HCT116 (cell line): Measurements from ENCODE around the gene LRRC51. TPM values are rescaled to one million over a fixed set of nuclear protein-coding genes. Genes with fewer than 3 reads are reported as not detected.

Source experiments
- ATAC-seq: fragments of 200-7000 bp; cut with Tn5 transposase; 2 replicates; pipeline ENCODE4 v1.9.1; 2020; ENCODE audit warnings: mild to moderate bottlenecking, moderate library complexity
- BruUV-seq: library from RNA; stranded (reverse); fragments of 400-500 nt; replicated peaks from 2 replicates; lab custom pipeline; 2021; lab: Mats Ljungman, UMichigan
- CTCF ChIA-PET: fragments of 300-600 bp; sonication (Branson Sonifier 250); formaldehyde crosslinking; loops from one replicate; lab custom pipeline; 2021; ENCODE audit warnings: antibody characterized with exemption; lab: Charles Lee
- POLR2A ChIA-PET: fragments of 300-600, 350-600 bp; sonication (Branson Sonifier 250); formaldehyde crosslinking; loops from one replicate; lab custom pipeline; 2021; ENCODE audit warnings: antibody characterized with exemption; lab: Charles Lee
- RAD21 ChIA-PET, 2 experiments: fragments of 300-600 bp; sonication (Branson Sonifier 250); formaldehyde crosslinking; loops; one replicate each; lab custom pipeline; 2023; ENCODE audit warnings: low total read pairs in 2 of 2; ENCODE audit not compliant: uncharacterized antibody in 2 of 2, unreplicated experiment in 2 of 2, low non-redundant PET in 1 of 2; lab: Charles Lee
- DNase-seq: peaks from one replicate; pipeline ENCODE4 v3.0.0-alpha.2; 2010; ENCODE audit warnings: low read depth, low spot score
- H2AFZ ChIP-seq: fragments of 200-600 bp; shearing (Covaris generic), sonication (generic); 2 replicates; pipeline ENCODE4 v1.6.1; 2017; ENCODE audit warnings: low read depth, mixed run types, mixed read lengths, antibody characterized with exemption, low read length; ENCODE audit not compliant: poor library complexity, severe bottlenecking
- H3K27ac ChIP-seq: 2 replicates; pipeline ENCODE4 v1.5.1; 2012; ENCODE audit warnings: low read depth, low read length
- H3K27me3 ChIP-seq: fragments of 200-600 bp; sonication (generic); 2 replicates; pipeline ENCODE4 v1.6.1; 2016; ENCODE audit warnings: mixed run types, low read length, mixed read lengths; ENCODE audit not compliant: insufficient read depth
- H3K36me3 ChIP-seq, 2 experiments: fragments of 200-500 bp in 1 of 2; fragments of 200-600 bp in 1 of 2; sonication (Bioruptor generic) in 1 of 2; sonication (generic) in 1 of 2; 2 replicates each; pipeline versions ENCODE4 v1.5.1 to v1.6.1; 2014 to 2016; ENCODE audit warnings: low read length in 2 of 2, inconsistent platforms in 1 of 2, mixed read lengths in 1 of 2, mixed run types in 1 of 2; ENCODE audit not compliant: insufficient read depth in 2 of 2, control insufficient read depth in 1 of 2
- H3K4me1 ChIP-seq, 2 experiments: fragments of 200-600 bp in 1 of 2; sonication (generic) in 1 of 2; 2 replicates each; pipeline versions ENCODE4 v1.5.1 to v1.6.1; 2012 to 2017; ENCODE audit warnings: low read length in 2 of 2, inconsistent platforms in 1 of 2, mild to moderate bottlenecking in 1 of 2, mixed read lengths in 1 of 2, mixed run types in 1 of 2, moderate library complexity in 1 of 2; ENCODE audit not compliant: insufficient read depth in 2 of 2, control insufficient read depth in 1 of 2
- H3K4me2 ChIP-seq: fragments of 200-600 bp; sonication (generic); 2 replicates; pipeline ENCODE4 v1.6.1; 2017; ENCODE audit warnings: mixed run types, low read length, mixed read lengths
- H3K4me3 ChIP-seq, 2 experiments: fragments of 200-600 bp in 1 of 2; sonication (generic) in 1 of 2; replicated peaks in 1 of 2; 2 replicates each; pipeline ENCODE4 v1.5.1; 2011 to 2016; ENCODE audit warnings: low read length in 2 of 2, control low read depth in 1 of 2, low read depth in 1 of 2, mild to moderate bottlenecking in 1 of 2, mixed read lengths in 1 of 2, mixed run types in 1 of 2
- H3K79me2 ChIP-seq: fragments of 200-600 bp; sonication (generic); 2 replicates; pipeline ENCODE4 v1.6.1; 2017; ENCODE audit warnings: mild to moderate bottlenecking, mixed run types, low read length, moderate library complexity, mixed read lengths; ENCODE audit not compliant: insufficient read depth
- H3K9ac ChIP-seq: fragments of 200-600 bp; sonication (generic); 2 replicates; pipeline ENCODE4 v1.6.1; 2016; ENCODE audit warnings: low read length, mixed read lengths
- H3K9me2 ChIP-seq: fragments of 200-600 bp; sonication (generic), shearing (Covaris generic); 2 replicates; pipeline ENCODE4 v1.6.1; 2017; ENCODE audit warnings: mixed run types, mild to moderate bottlenecking, moderate library complexity; ENCODE audit not compliant: insufficient read depth
- H3K9me3 ChIP-seq, 2 experiments: fragments of 200-500 bp in 1 of 2; fragments of 200-600 bp in 1 of 2; sonication (Bioruptor generic) in 1 of 2; sonication (generic) in 1 of 2; 2 replicates each; pipeline ENCODE4 v1.6.1; 2014 to 2017; ENCODE audit warnings: low read length in 2 of 2, mixed read lengths in 2 of 2, inconsistent platforms in 1 of 2, low read depth in 1 of 2, mild to moderate bottlenecking in 1 of 2, mixed run types in 1 of 2, moderate library complexity in 1 of 2; ENCODE audit not compliant: control insufficient read depth in 1 of 2, insufficient read depth in 1 of 2
- H4K20me1 ChIP-seq: fragments of 200-600 bp; sonication (generic), shearing (Covaris generic); 2 replicates; pipeline ENCODE4 v1.6.1; 2017; ENCODE audit warnings: mixed run types, mild to moderate bottlenecking, moderate library complexity; ENCODE audit not compliant: insufficient read depth
- ATF3 ChIP-seq: IDR thresholded peaks from 2 replicates; pipeline ENCODE4 v1.6.1; 2012
- CBX3 ChIP-seq: IDR thresholded peaks from 2 replicates; pipeline ENCODE4 v1.6.1; 2012; ENCODE audit warnings: low read depth
- CEBPB ChIP-seq: IDR thresholded peaks from 2 replicates; pipeline ENCODE4 v1.6.1; 2012; ENCODE audit warnings: low read depth
- CTCF ChIP-seq, 3 experiments: fragments of 200-600 bp in 1 of 3; sonication (generic) in 1 of 3; IDR thresholded peaks in 2 of 3; conservative IDR thresholded peaks in 1 of 3; 2 replicates each; pipeline ENCODE4 v1.5.1; 2012 to 2017; ENCODE audit warnings: low read depth in 2 of 3, low read length in 2 of 3, antibody characterized with exemption in 1 of 3, borderline replicate concordance in 1 of 3, control low read depth in 1 of 3, mild to moderate bottlenecking in 1 of 3, mixed read lengths in 1 of 3, mixed run types in 1 of 3, moderate library complexity in 1 of 3; ENCODE audit not compliant: insufficient read depth in 1 of 3
- ELF1 ChIP-seq: IDR thresholded peaks from 2 replicates; pipeline ENCODE4 v1.6.1; 2012; ENCODE audit warnings: low read depth, borderline replicate concordance
- EZH2phosphoT487 ChIP-seq: fragments of 200-600 bp; IDR thresholded peaks from 2 replicates; pipeline ENCODE4 v1.6.1; 2018; ENCODE audit warnings: antibody characterized with exemption, borderline replicate concordance
- FOSL1 ChIP-seq: IDR thresholded peaks from 2 replicates; pipeline ENCODE4 v1.6.1; 2012; ENCODE audit warnings: low read depth
- JUND ChIP-seq: IDR thresholded peaks from 2 replicates; pipeline ENCODE4 v1.6.1; 2012
- RAD21 ChIP-seq: IDR thresholded peaks from 2 replicates; pipeline ENCODE4 v1.6.1; 2012; ENCODE audit warnings: low read depth, mild to moderate bottlenecking
- REST ChIP-seq: IDR thresholded peaks from 2 replicates; pipeline ENCODE4 v1.6.1; 2012; ENCODE audit warnings: low read depth
- SIN3A ChIP-seq: IDR thresholded peaks from 2 replicates; pipeline ENCODE4 v1.6.1; 2012; ENCODE audit warnings: low read depth
- SRF ChIP-seq: IDR thresholded peaks from 2 replicates; pipeline ENCODE4 v1.6.1; 2012; ENCODE audit warnings: low read depth
- TCF7L2 ChIP-seq: IDR thresholded peaks from 2 replicates; pipeline ENCODE4 v1.7.0; 2011; ENCODE audit warnings: borderline replicate concordance, inconsistent platforms; ENCODE audit not compliant: insufficient read depth, insufficient read length; ENCODE audit errors: extremely low read depth
- ZBTB33 ChIP-seq: IDR thresholded peaks from 2 replicates; pipeline ENCODE4 v1.6.1; 2011; ENCODE audit warnings: mild to moderate bottlenecking, low read length, moderate library complexity; ENCODE audit not compliant: insufficient replicate concordance; ENCODE audit errors: extremely low read depth
- ZFX ChIP-seq: fragments of 450-650 bp; IDR thresholded peaks from 2 replicates; pipeline ENCODE4 v1.6.1; 2017
- ZNF274 ChIP-seq: fragments of 200-500 bp; sonication (Bioruptor generic); IDR thresholded peaks from 2 replicates; pipeline ENCODE4 v1.6.1; 2014; ENCODE audit warnings: mild to moderate bottlenecking, low read depth, low read length, inconsistent platforms
- intact Hi-C: fragments of 100-400 bp; cut with micrococcal nuclease; formaldehyde crosslinking; loops from 2 replicates; pipeline ENCODE4 v1.10.0; 2022
- total RNA-seq: library from RNA; stranded (reverse); gene quantifications from one replicate; pipeline ENCODE4 v1.2.1, GENCODE V29; 2021; ENCODE audit not compliant: unreplicated experiment
- TF ChIP-seq, protein P1 (sequence below): IDR thresholded peaks from 2 replicates; pipeline ENCODE4 v1.6.1; 2012

LRRC51 gene
- total RNA-seq, 1 experiment from 2014 or later = 10.8 TPM

- no peak overlapping the region for H3K4me3 ChIP-seq
- H3K79me2 ChIP-seq = peaks cover 89% of the 10 kb centered on the region
- no peaks in the 10 kb centered on the region for H3K27me3 ChIP-seq
- intact Hi-C loops = no loop called here
- ChIA-PET POLR2A (no interaction called here), RAD21 (no interaction called here), CTCF (interaction anchor here (1.0 to 1.5 kb wide), 3 partner anchors 11 to 43 kb away, joined by 3 to 5 read pairs (median 3); no protein-coding TSS in a partner anchor)
- peaks cover 37 to 39% of the 10 kb centered on the region in 2 experiments for H3K4me1 ChIP-seq
- H3K36me3 ChIP-seq = peaks cover 2 to 7% of the 10 kb centered on the region in 2 experiments; a peak in 3 of 4 replicates
- no peaks in the 10 kb centered on the region for H3K9me2 ChIP-seq
- no peak overlapping the region for H2AFZ ChIP-seq
- H3K9ac ChIP-seq = no peak overlapping the region
- ATAC-seq (no peak), DNase-seq (no peak)
- H3K9me3 ChIP-seq = no peaks in the 10 kb centered on the region
- TF ChIP-seq ZFX (no peak), REST (no peak), CTCF (IDR thresholded peaks at IDR 0.05 in 2 of 3, conservative IDR thresholded peaks at IDR 0.05 in 1 of 3; ENCODE audit: borderline replicate concordance in 1 of 3, insufficient read depth in 1 of 3, low read depth in 2 of 3, low read length in 2 of 3) (no peak), RAD21 (no peak), SRF (no peak), ZBTB33 (no peak), CEBPB (no peak), ELF1 (no peak), CBX3 (no peak), SIN3A (no peak), ZNF274 (no peak), EZH2phosphoT487 (no peak), ATF3 (no peak), FOSL1 (no peak), TCF7L2 (no peak), JUND (no peak)
- TF ChIP-seq, protein P1, sequence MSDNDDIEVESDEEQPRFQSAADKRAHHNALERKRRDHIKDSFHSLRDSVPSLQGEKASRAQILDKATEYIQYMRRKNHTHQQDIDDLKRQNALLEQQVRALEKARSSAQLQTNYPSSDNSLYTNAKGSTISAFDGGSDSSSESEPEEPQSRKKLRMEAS = no peak
- no peak overlapping the region for H3K27ac ChIP-seq
- no peak overlapping the region for H3K4me2 ChIP-seq
- no TSS peak for BruUV-seq
- no peaks in the 10 kb centered on the region for H4K20me1 ChIP-seq
Measured at GRCh38 chr11:72067676-72068075, 13.0 kb upstream of the LRRC51 start.
